Astrocyte (in vitro differentiated cells and primary cell): ENCODE measurements around the gene CSNK1G2. TPM values are rescaled to one million over a fixed set of nuclear protein-coding genes. Genes with fewer than 3 reads are reported as not detected.

Experiments used
- DNase-seq: peaks from one replicate; pipeline ENCODE4 v3.0.0-alpha.2; 2010; ENCODE audit warnings: low read depth
- FAIRE-seq: peaks from 2 replicates; lab custom pipeline; 2011; peaks lifted over from hg19 to GRCh38; lab: Jason Lieb, UNC
- H2AFZ ChIP-seq: 2 replicates; pipeline ENCODE4 v1.6.0; 2012; ENCODE audit warnings: low read depth, low read length, inconsistent platforms
- H3K27ac ChIP-seq: 2 replicates; pipeline ENCODE4 v1.5.1; 2011; ENCODE audit warnings: low read depth, low read length, inconsistent platforms
- H3K27me3 ChIP-seq: 2 replicates; pipeline ENCODE4 v1.6.0; 2011; ENCODE audit warnings: low read length, inconsistent platforms; ENCODE audit not compliant: insufficient read depth
- H3K36me3 ChIP-seq: 2 replicates; pipeline ENCODE4 v1.5.1; 2011; ENCODE audit warnings: low read length, inconsistent platforms; ENCODE audit not compliant: insufficient read depth
- H3K4me1 ChIP-seq: 2 replicates; pipeline ENCODE4 v1.5.1; 2011; ENCODE audit warnings: low read length, inconsistent platforms; ENCODE audit not compliant: insufficient read depth
- H3K4me2 ChIP-seq: 2 replicates; pipeline ENCODE4 v1.6.0; 2012; ENCODE audit warnings: low read length, inconsistent platforms
- H3K4me3 ChIP-seq: 2 replicates; pipeline ENCODE4 v1.5.1; 2011; ENCODE audit warnings: low read depth, mild to moderate bottlenecking, low read length, inconsistent platforms; ENCODE audit not compliant: insufficient read depth
- H3K79me2 ChIP-seq: 2 replicates; pipeline ENCODE4 v1.6.0; 2012; ENCODE audit warnings: mild to moderate bottlenecking, low read length, inconsistent platforms; ENCODE audit not compliant: insufficient read depth
- H3K9ac ChIP-seq: 2 replicates; pipeline ENCODE4 v1.6.0; 2012; ENCODE audit warnings: mild to moderate bottlenecking, low read length, inconsistent platforms
- H3K9me3 ChIP-seq: 2 replicates; pipeline ENCODE4 v1.5.1; 2012; ENCODE audit warnings: low read depth, mild to moderate bottlenecking, low read length, inconsistent platforms; ENCODE audit not compliant: insufficient read depth
- H4K20me1 ChIP-seq: 2 replicates; pipeline ENCODE4 v1.6.0; 2012; ENCODE audit warnings: low read length, inconsistent platforms; ENCODE audit not compliant: insufficient read depth
- H3K27ac Mint-ChIP-seq: one replicate; pipeline ENCODE4 v1.8.0; 2021; ENCODE audit warnings: mild to moderate bottlenecking, mixed read lengths; ENCODE audit not compliant: unreplicated experiment
- H3K27me3 Mint-ChIP-seq: one replicate; pipeline ENCODE4 v1.8.0; 2021; ENCODE audit warnings: low read depth, mixed read lengths; ENCODE audit not compliant: unreplicated experiment
- H3K36me3 Mint-ChIP-seq: one replicate; pipeline ENCODE4 v1.8.0; 2021; ENCODE audit warnings: low read depth, mixed read lengths; ENCODE audit not compliant: unreplicated experiment
- H3K4me1 Mint-ChIP-seq: one replicate; pipeline ENCODE4 v1.8.0; 2021; ENCODE audit warnings: low read depth, mixed read lengths; ENCODE audit not compliant: unreplicated experiment
- H3K4me3 Mint-ChIP-seq: one replicate; pipeline ENCODE4 v1.8.0; 2021; ENCODE audit warnings: mild to moderate bottlenecking, moderate library complexity, mixed read lengths; ENCODE audit not compliant: unreplicated experiment
- H3K9me3 Mint-ChIP-seq: one replicate; pipeline ENCODE4 v1.8.0; 2021; ENCODE audit warnings: mild to moderate bottlenecking, mixed read lengths; ENCODE audit not compliant: unreplicated experiment
- CTCF ChIP-seq: IDR thresholded peaks from 2 replicates; pipeline ENCODE4 v1.5.1; 2011; ENCODE audit warnings: low read depth, mild to moderate bottlenecking, inconsistent platforms, low read length, moderate library complexity; ENCODE audit not compliant: insufficient read depth
- EZH2 ChIP-seq: IDR thresholded peaks from 2 replicates; pipeline ENCODE4 v1.6.1; 2012; ENCODE audit warnings: mild to moderate bottlenecking, low read length, inconsistent platforms; ENCODE audit not compliant: insufficient read depth
- total RNA-seq: library from RNA; stranded (reverse); gene quantifications from 2 replicates; pipeline ENCODE4 v1.2.1, GENCODE V29; 2021

CSNK1G2 gene
- total RNA-seq, 1 donor from 2014 or later, result 64.1 TPM

DNA sequence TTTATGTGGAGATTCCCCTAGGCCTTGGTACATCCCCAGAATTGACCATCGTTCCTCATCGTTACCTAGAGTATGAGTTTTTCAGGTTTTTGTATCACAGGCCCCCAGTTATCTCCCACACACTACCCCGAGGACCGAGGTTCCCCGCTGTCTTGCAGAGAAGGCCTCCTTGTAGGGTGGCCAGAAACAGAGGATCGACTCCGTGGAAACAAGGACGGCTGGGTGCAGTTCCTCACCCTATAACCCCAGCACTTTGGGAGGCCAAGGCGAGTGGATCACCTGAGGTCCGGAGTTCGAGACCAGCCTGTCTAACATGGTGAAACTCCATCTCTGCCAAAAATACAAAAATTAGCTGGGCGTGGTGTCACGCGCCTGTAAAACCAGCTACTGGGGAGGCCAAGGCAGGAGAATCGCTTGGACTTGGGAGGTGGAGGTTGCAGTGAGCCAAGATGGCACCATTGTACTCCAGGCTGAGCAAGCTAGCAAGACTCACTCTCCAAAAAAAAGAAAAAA lies 35.1 kb upstream of the CSNK1G2 start:
- Mint-ChIP-seq H3K9me3 (no peaks in the 10 kb centered on the region), H3K27me3 (no peaks in the 10 kb centered on the region), H3K4me3 (peak overlapping the region; percentile 93), H3K36me3 (no peaks in the 10 kb centered on the region), H3K27ac (peak overlapping the region; percentile 90), H3K4me1 (peaks cover 7% of the 10 kb centered on the region)
- Histone ChIP-seq H4K20me1 (peaks cover 35% of the 10 kb centered on the region), H3K79me2 (peaks cover 52% of the 10 kb centered on the region), H3K4me1 (peaks cover 10% of the 10 kb centered on the region), H3K27me3 (no peaks in the 10 kb centered on the region), H2AFZ (peak overlapping the region; percentile 81), H3K9ac (peak overlapping the region; percentile 78), H3K27ac (peak overlapping the region; percentile 75), H3K36me3 (no peaks in the 10 kb centered on the region), H3K9me3 (no peaks in the 10 kb centered on the region), H3K4me2 (peak overlapping the region; percentile 84), H3K4me3 (peak overlapping the region; percentile 66)
- no peak for TF ChIP-seq CTCF
- no peak for FAIRE-seq
- DNase-seq, result no peak

GRCh38 chr19:1906985-1907562 lies 33.9 kb upstream of the CSNK1G2 start:
- no peaks in the 10 kb centered on the region for H3K36me3 Mint-ChIP-seq
- FAIRE-seq, result no peak
- H3K27ac ChIP-seq, result no peak overlapping the region
- H3K36me3 ChIP-seq, result no peaks in the 10 kb centered on the region
- H3K9ac ChIP-seq, result no peak overlapping the region
- no peak overlapping the region for H2AFZ ChIP-seq
- peak overlapping the region; percentile 7 for H3K4me2 ChIP-seq
- TF ChIP-seq EZH2 (no peak), CTCF (no peak)
- H3K4me3 ChIP-seq, result no peak overlapping the region
- no peaks in the 10 kb centered on the region for H3K27me3 Mint-ChIP-seq
- no peaks in the 10 kb centered on the region for H3K9me3 ChIP-seq
- no peaks in the 10 kb centered on the region for H3K27me3 ChIP-seq
- H3K27ac Mint-ChIP-seq, result peak overlapping the region; percentile 47
- peaks cover 42% of the 10 kb centered on the region for H4K20me1 ChIP-seq
- H3K79me2 ChIP-seq, result peaks cover 63% of the 10 kb centered on the region
- DNase-seq, result no peak
- H3K4me1 Mint-ChIP-seq, result peaks cover 7% of the 10 kb centered on the region
- H3K9me3 Mint-ChIP-seq, result no peaks in the 10 kb centered on the region
- H3K4me3 Mint-ChIP-seq, result no peak overlapping the region
- peaks cover 10% of the 10 kb centered on the region for H3K4me1 ChIP-seq
